MCF 10A (cell line): ENCODE data around the gene CA11. TPM values are rescaled to one million over a fixed set of nuclear protein-coding genes. Genes with fewer than 3 reads are reported as not detected.

Source experiments
- BruUV-seq: library from RNA; stranded (reverse); fragments of 400-500 nt; replicated peaks from 2 replicates; lab custom pipeline; 2021; lab: Mats Ljungman, UMichigan
- CTCF ChIA-PET: fragments of 300-600 bp; sonication (Branson Sonifier 250); formaldehyde crosslinking; extraction: SDS; loops from one replicate; lab custom pipeline; 2021; ENCODE audit warnings: antibody characterized with exemption, inconsistent platforms; lab: Yijun Ruan, JAX
- POLR2A ChIA-PET: fragments of 300-600, 350-650 bp; sonication (Branson Sonifier 250); formaldehyde crosslinking; extraction: SDS; loops from one replicate; lab custom pipeline; 2020; ENCODE audit warnings: antibody characterized with exemption, inconsistent platforms; lab: Yijun Ruan, JAX
- DNase-seq: peaks from one replicate; pipeline ENCODE4 v3.0.0-alpha.2; 2018; ENCODE audit not compliant: unreplicated experiment
- H3K27ac Mint-ChIP-seq: one replicate; pipeline ENCODE4 v1.8.0; 2022; ENCODE audit warnings: mild to moderate bottlenecking, low read depth, mixed read lengths; ENCODE audit not compliant: unreplicated experiment
- H3K27me3 Mint-ChIP-seq: one replicate; pipeline ENCODE4 v1.8.0; 2022; ENCODE audit warnings: mixed read lengths; ENCODE audit not compliant: insufficient read depth, unreplicated experiment
- H3K36me3 Mint-ChIP-seq: one replicate; pipeline ENCODE4 v1.8.0; 2022; ENCODE audit warnings: mild to moderate bottlenecking, moderate library complexity, mixed read lengths; ENCODE audit not compliant: insufficient read depth, unreplicated experiment
- H3K4me1 Mint-ChIP-seq: one replicate; pipeline ENCODE4 v1.8.0; 2022; ENCODE audit warnings: mixed read lengths; ENCODE audit not compliant: insufficient read depth, unreplicated experiment
- H3K4me3 Mint-ChIP-seq: one replicate; pipeline ENCODE4 v1.8.0; 2022; ENCODE audit warnings: mild to moderate bottlenecking, moderate library complexity, mixed read lengths; ENCODE audit not compliant: unreplicated experiment
- H3K9me3 Mint-ChIP-seq: one replicate; pipeline ENCODE4 v1.8.0; 2022; ENCODE audit warnings: mixed read lengths; ENCODE audit not compliant: unreplicated experiment
- CTCF ChIP-seq: fragments of 200-600 bp; IDR thresholded peaks from one replicate; pipeline ENCODE4 v1.8.0; 2022; ENCODE audit warnings: antibody characterized with exemption, mild to moderate bottlenecking; ENCODE audit not compliant: unreplicated experiment
- intact Hi-C: fragments of 100-400 bp; cut with micrococcal nuclease; formaldehyde crosslinking; loops from 2 replicates; pipeline ENCODE4 v1.14.1; 2022
- total RNA-seq: library from RNA; stranded (reverse); gene quantifications from 2 replicates; pipeline ENCODE4 v1.2.3, GENCODE V29; 2022

CA11 gene
- total RNA-seq, 1 experiment from 2014 or later: 2.9 TPM

DNA sequence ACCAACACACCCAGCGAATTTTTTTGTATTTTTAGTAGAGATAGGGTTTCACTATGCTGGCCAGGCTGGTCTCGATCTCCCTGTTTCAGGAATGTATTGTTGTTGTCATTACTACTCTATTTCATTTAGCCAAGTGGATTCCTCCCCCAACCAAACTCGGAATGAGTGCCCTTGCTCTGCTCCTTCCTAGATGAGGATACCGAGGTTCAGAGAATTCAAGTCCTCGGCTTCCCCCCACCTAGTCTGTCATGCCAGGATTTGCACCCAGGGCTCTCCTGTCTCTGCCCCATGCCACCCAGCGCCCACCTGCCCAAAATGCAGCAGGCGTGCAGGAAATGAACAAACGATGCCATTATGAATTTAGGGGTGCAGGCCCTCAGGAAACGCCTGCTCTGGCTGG, 43.0 kb downstream of the CA11 start:
- intact Hi-C loops: no loop called here
- peaks cover 11% of the 10 kb centered on the region for H3K27me3 Mint-ChIP-seq
- no peak for TF ChIP-seq CTCF
- H3K36me3 Mint-ChIP-seq: no peaks in the 10 kb centered on the region
- no peaks in the 10 kb centered on the region for H3K4me1 Mint-ChIP-seq
- no peaks in the 10 kb centered on the region for H3K9me3 Mint-ChIP-seq
- POLR2A ChIA-PET: no interaction called here
- no TSS peak for BruUV-seq
- no peak for DNase-seq
- CTCF ChIA-PET: interaction anchor here (1.2 kb wide), 1 partner anchor 14 kb away, joined by 5 read pairs; no protein-coding TSS in a partner anchor
- H3K4me3 Mint-ChIP-seq: no peak overlapping the region
- H3K27ac Mint-ChIP-seq: no peak overlapping the region

DNA sequence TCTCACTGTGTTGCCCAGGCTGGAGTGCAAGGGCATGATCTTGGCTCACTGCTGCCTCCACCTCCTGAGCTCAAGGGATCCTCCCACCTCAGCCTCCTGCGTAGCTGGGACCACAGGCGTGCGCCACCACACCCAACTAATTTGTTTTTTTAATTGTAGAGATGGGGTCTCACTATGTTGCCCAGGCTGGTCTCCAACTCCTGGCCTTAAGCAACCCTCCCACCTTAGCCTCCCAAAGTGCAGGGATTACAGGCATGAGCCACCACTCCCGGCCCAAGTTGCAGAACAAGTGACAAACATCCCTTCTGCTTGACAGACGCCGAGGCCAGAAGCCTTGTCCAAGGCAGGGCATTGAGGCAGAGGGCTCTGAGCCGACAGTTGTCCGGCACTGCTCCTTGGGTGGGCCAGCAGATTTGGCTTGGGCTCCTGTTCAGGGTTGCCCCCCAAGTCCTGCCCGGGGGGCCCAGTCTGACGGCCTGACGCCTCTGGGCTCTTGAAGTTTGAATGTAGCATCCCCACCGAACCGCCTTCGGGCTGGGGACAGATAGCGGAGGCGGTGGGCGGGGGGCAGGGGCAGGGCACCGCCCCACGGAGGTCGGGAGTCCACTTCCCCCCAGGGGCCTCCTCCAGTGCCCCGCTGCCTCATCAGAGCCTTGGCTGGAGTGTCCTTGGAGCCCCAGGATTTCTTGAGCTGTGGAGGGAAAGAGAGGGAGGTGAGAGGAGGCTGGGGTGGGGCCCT, 45.1 kb downstream of the CA11 start:
- peaks cover 15% of the 10 kb centered on the region for H3K27me3 Mint-ChIP-seq
- DNase-seq: no peak
- no peak overlapping the region for H3K4me3 Mint-ChIP-seq
- no TSS peak for BruUV-seq
- no peaks in the 10 kb centered on the region for H3K4me1 Mint-ChIP-seq
- TF ChIP-seq CTCF: no peak
- no peaks in the 10 kb centered on the region for H3K36me3 Mint-ChIP-seq
- intact Hi-C loops: no loop called here
- no peaks in the 10 kb centered on the region for H3K9me3 Mint-ChIP-seq
- POLR2A ChIA-PET: no interaction called here
- CTCF ChIA-PET: interaction anchor here (0.8 to 1.1 kb wide), 2 partner anchors 8 to 12 kb away, joined by 3 to 4 read pairs; no protein-coding TSS in a partner anchor
- H3K27ac Mint-ChIP-seq: no peak overlapping the region

- no peak overlapping the region for H3K4me3 Mint-ChIP-seq
- no peak overlapping the region for H3K27ac Mint-ChIP-seq
- no peaks in the 10 kb centered on the region for H3K36me3 Mint-ChIP-seq
- H3K9me3 Mint-ChIP-seq: no peaks in the 10 kb centered on the region
- no peak for DNase-seq
- TF ChIP-seq CTCF: no peak
- CTCF ChIA-PET: interaction anchor here (1.1 kb wide), 1 partner anchor 11 kb away, joined by 4 read pairs; no protein-coding TSS in a partner anchor
- intact Hi-C loops: no loop called here
- H3K27me3 Mint-ChIP-seq: peaks cover 15% of the 10 kb centered on the region
- POLR2A ChIA-PET: no interaction called here
- H3K4me1 Mint-ChIP-seq: no peaks in the 10 kb centered on the region
- BruUV-seq: no TSS peak
These were observed 46.8 kb downstream of the CA11 start for GRCh38 chr19:48598996-48599700.

DNA sequence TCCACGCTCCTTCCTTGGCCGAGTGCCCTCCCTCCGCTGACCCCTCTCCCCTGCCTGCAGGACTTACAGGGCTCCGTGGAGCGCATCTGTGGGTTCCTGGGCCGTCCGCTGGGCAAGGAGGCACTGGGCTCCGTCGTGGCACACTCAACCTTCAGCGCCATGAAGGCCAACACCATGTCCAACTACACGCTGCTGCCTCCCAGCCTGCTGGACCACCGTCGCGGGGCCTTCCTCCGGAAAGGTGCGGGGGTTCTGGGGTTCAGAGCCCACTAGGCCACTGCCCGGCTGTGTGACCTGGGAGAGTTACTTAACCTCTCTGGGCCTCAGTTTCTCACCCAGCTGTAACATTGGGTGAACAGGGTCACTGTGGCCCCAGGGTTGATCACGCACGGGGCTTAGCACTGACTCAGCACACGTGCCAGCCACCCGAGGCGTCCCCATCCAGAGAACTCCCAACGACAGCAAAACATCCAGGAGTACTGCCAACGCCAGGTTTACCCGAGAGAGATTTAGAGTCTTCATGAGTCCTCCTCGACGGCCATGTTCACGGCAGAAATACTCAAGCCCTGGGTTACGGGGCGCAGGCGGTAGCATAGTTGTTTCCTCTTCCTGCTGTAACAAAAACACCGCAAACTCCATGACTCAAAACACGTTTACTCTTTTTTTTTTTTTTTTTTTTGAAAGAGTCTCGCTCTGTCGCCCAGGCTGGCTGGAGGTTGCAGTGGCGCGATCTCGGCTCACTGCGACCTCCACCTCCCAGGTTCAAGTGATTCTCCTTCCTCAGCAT, 49.1 kb downstream of the CA11 start:
- Mint-ChIP-seq H3K36me3 (no peaks in the 10 kb centered on the region), H3K27me3 (peaks cover 15% of the 10 kb centered on the region), H3K9me3 (no peaks in the 10 kb centered on the region), H3K4me3 (no peak overlapping the region), H3K4me1 (no peaks in the 10 kb centered on the region), H3K27ac (no peak overlapping the region)
- BruUV-seq: no TSS peak
- TF ChIP-seq CTCF: no peak
- ChIA-PET POLR2A (no interaction called here), CTCF (no interaction called here)
- intact Hi-C loops: no loop called here
- DNase-seq: no peak
